Lower lobe of right lung (tissue), 2 donors: ENCODE data around the gene SLC27A5. TPM values are rescaled to one million over a fixed set of nuclear protein-coding genes. Genes with fewer than 3 reads are reported as not detected.
A peak's percentile ranks its signal among the peaks of the same experiment; 100 is the strongest.
"Not testable (repeated sequence)": the region's sequence is repeated elsewhere in the genome, so short reads cannot be mapped to it uniquely, and the experiment has no call there.

Experiments used
- ATAC-seq, 2 donors: fragments of 200-7000 bp; cut with Tn5 transposase; one replicate each; pipeline ENCODE4 v1.9.1; 2020 to 2022; ENCODE audit warnings: mild to moderate bottlenecking in 2 of 2, moderate library complexity in 2 of 2
- DNase-seq: peaks from one replicate; pipeline ENCODE4 v3.0.0-alpha.2; 2020
- H3K27ac ChIP-seq: fragments of 200-600 bp; one replicate; pipeline ENCODE4 v1.8.0; 2022
- H3K27me3 ChIP-seq: fragments of 200-600 bp; one replicate; pipeline ENCODE4 v1.8.0; 2022; ENCODE audit warnings: low read depth
- H3K36me3 ChIP-seq: fragments of 200-600 bp; one replicate; pipeline ENCODE4 v1.8.0; 2022; ENCODE audit warnings: mild to moderate bottlenecking
- H3K4me1 ChIP-seq: fragments of 200-600 bp; one replicate; pipeline ENCODE4 v1.8.0; 2022
- H3K4me3 ChIP-seq: fragments of 200-600 bp; one replicate; pipeline ENCODE4 v1.8.0; 2022; ENCODE audit warnings: mild to moderate bottlenecking
- H3K9me3 ChIP-seq: fragments of 200-600 bp; one replicate; pipeline ENCODE4 v1.8.0; 2022
- CTCF ChIP-seq: fragments of 200-600 bp; IDR thresholded peaks from one replicate; pipeline ENCODE4 v1.8.0; 2022; ENCODE audit warnings: antibody characterized with exemption, mild to moderate bottlenecking
- intact Hi-C: fragments of 100-400 bp; cut with DNase I; formaldehyde crosslinking; loops from one replicate; pipeline ENCODE4 v1.11.0; 2022
- total RNA-seq: library from RNA; stranded (reverse); fragmentation: NEBNext Ultra II Directional; extraction: Animal tissue kit (Norgen Biotek cat#: 25700); gene quantifications from one replicate; pipeline ENCODE4 v1.2.1, GENCODE V29; 2021
- donor health status: DM: no; HTN: yes; CAD: no; lungs with severe emphysema.

SLC27A5 gene
- total RNA-seq, 1 donor from 2014 or later = 6.6 TPM

- DNase-seq = peak; percentile 56
- H3K36me3 ChIP-seq = no peaks in the 10 kb centered on the region
- H3K27ac ChIP-seq = peak overlapping the region; percentile 85
- intact Hi-C loops = no loop called here
- TF ChIP-seq CTCF = no peak
- H3K27me3 ChIP-seq = no peaks in the 10 kb centered on the region
- peak overlapping the region; percentile 65 for H3K4me3 ChIP-seq
- H3K9me3 ChIP-seq = no peaks in the 10 kb centered on the region
- ATAC-seq = peak; percentile 4
- H3K4me1 ChIP-seq = peaks cover 21% of the 10 kb centered on the region
Measured at GRCh38 chr19:58498316-58499020, 13.3 kb downstream of the SLC27A5 start.

- H3K27me3 ChIP-seq = no peaks in the 10 kb centered on the region
- H3K36me3 ChIP-seq = no peaks in the 10 kb centered on the region
- ATAC-seq (no peak), DNase-seq (no peak)
- H3K9me3 ChIP-seq = no peaks in the 10 kb centered on the region
- TF ChIP-seq CTCF = no peak
- intact Hi-C loops = no loop called here
- peaks cover 21% of the 10 kb centered on the region for H3K4me1 ChIP-seq
- no peak overlapping the region for H3K4me3 ChIP-seq
- no peak overlapping the region for H3K27ac ChIP-seq
Measured at GRCh38 chr19:58497634-58498170, 14.1 kb downstream of the SLC27A5 start.

- Histone ChIP-seq H3K27ac (no peak overlapping the region), H3K4me3 (no peak overlapping the region), H3K36me3 (no peaks in the 10 kb centered on the region), H3K9me3 (no peaks in the 10 kb centered on the region), H3K4me1 (no peaks in the 10 kb centered on the region), H3K27me3 (no peaks in the 10 kb centered on the region)
- intact Hi-C loops = no loop called here
- no peak for DNase-seq
- no peak for TF ChIP-seq CTCF
- ATAC-seq = no peak
Measured at GRCh38 chr19:58492265-58492664, 19.5 kb downstream of the SLC27A5 start.

- no peak for TF ChIP-seq CTCF
- DNase-seq (no peak), ATAC-seq (no peak)
- intact Hi-C loops = no loop called here
- Histone ChIP-seq H3K27me3 (no peaks in the 10 kb centered on the region), H3K27ac (no peak overlapping the region), H3K36me3 (no peaks in the 10 kb centered on the region), H3K9me3 (no peaks in the 10 kb centered on the region), H3K4me1 (no peaks in the 10 kb centered on the region), H3K4me3 (no peak overlapping the region)
Measured at GRCh38 chr19:58491393-58491792, 20.4 kb downstream of the SLC27A5 start.

GRCh38 chr19:58484349-58484748 lies 27.4 kb downstream of the SLC27A5 start:
- not testable (repeated sequence) for ATAC-seq, H3K27me3 ChIP-seq

GRCh38 chr19:58483776-58484175 lies 28.0 kb downstream of the SLC27A5 start:
- H3K27me3 ChIP-seq = no peaks in the 10 kb centered on the region
- intact Hi-C loops = no loop called here
- TF ChIP-seq CTCF = no peak
- peaks cover 28% of the 10 kb centered on the region for H3K36me3 ChIP-seq
- ATAC-seq (no peak), DNase-seq (no peak)
- no peak overlapping the region for H3K4me3 ChIP-seq
- no peaks in the 10 kb centered on the region for H3K9me3 ChIP-seq
- no peak overlapping the region for H3K27ac ChIP-seq
- no peaks in the 10 kb centered on the region for H3K4me1 ChIP-seq

More at GRCh38 chr19:58484349-58484748, 27.4 kb downstream of the SLC27A5 start:
- peaks cover 22% of the 10 kb centered on the region for H3K36me3 ChIP-seq
- H3K9me3 ChIP-seq, H3K4me3 ChIP-seq, intact Hi-C loops, DNase-seq, H3K4me1 ChIP-seq, H3K27ac ChIP-seq: not testable (repeated sequence)
